Trophoblast cell (in vitro differentiated cells and primary cell): Measurements from ENCODE around the gene ABCC3.
A peak's percentile ranks its signal among the peaks of the same experiment; 100 is the strongest.

ENCODE experiments used
- DNase-seq, 2 donors: peaks; one replicate each; pipeline ENCODE4 v3.0.0-alpha.2; 2016
- H2AFZ ChIP-seq: 2 replicates; pipeline ENCODE4 v1.6.1; 2013; ENCODE audit warnings: low read length, moderate library complexity, mild to moderate bottlenecking; ENCODE audit not compliant: insufficient read depth, poor library complexity
- H2AK5ac ChIP-seq: 2 replicates; pipeline ENCODE4 v1.6.1; 2013; ENCODE audit warnings: mild to moderate bottlenecking, low read length
- H2BK120ac ChIP-seq: 2 replicates; pipeline ENCODE4 v1.6.1; 2013; ENCODE audit warnings: low read length, mild to moderate bottlenecking, moderate library complexity; ENCODE audit not compliant: insufficient read depth, poor library complexity
- H2BK12ac ChIP-seq: 2 replicates; pipeline ENCODE4 v1.6.1; 2013; ENCODE audit warnings: mild to moderate bottlenecking, low read length, moderate library complexity
- H2BK5ac ChIP-seq: 2 replicates; pipeline ENCODE4 v1.6.1; 2013; ENCODE audit warnings: low read length, low read depth, moderate library complexity, mild to moderate bottlenecking; ENCODE audit not compliant: poor library complexity
- H3K14ac ChIP-seq: 2 replicates; pipeline ENCODE4 v1.6.1; 2013; ENCODE audit warnings: mild to moderate bottlenecking, low read length
- H3K18ac ChIP-seq: 2 replicates; pipeline ENCODE4 v1.6.1; 2013; ENCODE audit warnings: mild to moderate bottlenecking, low read length
- H3K23ac ChIP-seq: 2 replicates; pipeline ENCODE4 v1.6.1; 2013; ENCODE audit warnings: low read length
- H3K27ac ChIP-seq: 2 replicates; pipeline ENCODE4 v1.5.1; 2013; ENCODE audit warnings: low read depth, mild to moderate bottlenecking, inconsistent platforms, low read length, moderate library complexity
- H3K27me3 ChIP-seq: 2 replicates; pipeline ENCODE4 v1.6.1; 2013; ENCODE audit warnings: inconsistent platforms, mild to moderate bottlenecking, low read length, moderate library complexity; ENCODE audit not compliant: insufficient read depth
- H3K36me3 ChIP-seq, 2 experiments: 1 replicate in 1 of 2; 2 replicates in 1 of 2; pipeline ENCODE4 v1.6.1; 2013; ENCODE audit warnings: low read length in 2 of 2, mild to moderate bottlenecking in 2 of 2, moderate library complexity in 1 of 2; ENCODE audit not compliant: insufficient read depth in 2 of 2, control insufficient read depth in 1 of 2
- H3K4ac ChIP-seq: 2 replicates; pipeline ENCODE4 v1.6.1; 2013; ENCODE audit warnings: low read depth, mild to moderate bottlenecking, low read length, moderate library complexity
- H3K4me1 ChIP-seq, 2 experiments: 1 replicate in 1 of 2; 2 replicates in 1 of 2; pipeline ENCODE4 v1.6.1; 2013; ENCODE audit warnings: low read length in 2 of 2, mild to moderate bottlenecking in 2 of 2, moderate library complexity in 1 of 2; ENCODE audit not compliant: insufficient read depth in 2 of 2, control insufficient read depth in 1 of 2
- H3K4me2 ChIP-seq: 2 replicates; pipeline ENCODE4 v1.6.1; 2013; ENCODE audit warnings: inconsistent platforms, mild to moderate bottlenecking, low read length, moderate library complexity
- H3K4me3 ChIP-seq: 2 replicates; pipeline ENCODE4 v1.5.1; 2013; ENCODE audit warnings: mild to moderate bottlenecking, low read depth, low read length, inconsistent platforms
- H3K79me1 ChIP-seq: one replicate; pipeline ENCODE4 v1.6.1; 2013; ENCODE audit warnings: low read length
- H3K79me2 ChIP-seq: 2 replicates; pipeline ENCODE4 v1.6.1; 2013; ENCODE audit warnings: low read length, mild to moderate bottlenecking; ENCODE audit not compliant: control insufficient read depth, insufficient read depth, poor library complexity
- H3K9ac ChIP-seq: 2 replicates; pipeline ENCODE4 v1.6.1; 2013; ENCODE audit warnings: mild to moderate bottlenecking, low read length
- H3K9me3 ChIP-seq: 2 replicates; pipeline ENCODE4 v1.6.1; 2013; ENCODE audit warnings: low read depth, mild to moderate bottlenecking, control low read depth, inconsistent platforms, low read length; ENCODE audit not compliant: insufficient read depth
- H4K12ac ChIP-seq: 2 replicates; pipeline ENCODE4 v1.6.1; 2013; ENCODE audit warnings: low read depth, mild to moderate bottlenecking, low read length, moderate library complexity
- H4K8ac ChIP-seq: 2 replicates; pipeline ENCODE4 v1.6.1; 2013; ENCODE audit warnings: low read depth, mild to moderate bottlenecking, low read length, moderate library complexity
- H4K91ac ChIP-seq: one replicate; pipeline ENCODE4 v1.6.1; 2013; ENCODE audit warnings: low read depth, mild to moderate bottlenecking, low read length, moderate library complexity
- WGBS: extraction: QIAGEN DNeasy Blood & Tissue Kit; methylation state at CpG from one replicate; pipeline ENCODE4 v1.1.7; 2013; ENCODE audit warnings: missing lambda C conversion rate; ENCODE audit not compliant: insufficient read length, insufficient coverage; ENCODE audit errors: extremely low coverage; 5-methylcytosine and 5-hydroxymethylcytosine counted together

The ABCC3 gene

GRCh38 chr17:50603340-50603739 lies 31.3 kb upstream of the ABCC3 start:
- Histone ChIP-seq H3K4ac (no peak overlapping the region), H3K36me3 (no peaks in the 10 kb centered on the region), H3K4me2 (no peak overlapping the region), H3K27ac (no peak overlapping the region), H3K4me1 (no peaks in the 10 kb centered on the region), H4K8ac (no peak overlapping the region), H2BK120ac (no peak overlapping the region), H3K4me3 (no peak overlapping the region), H4K91ac (no peak overlapping the region), H3K9ac (no peak overlapping the region), H2AK5ac (no peak overlapping the region), H2AFZ (no peak overlapping the region), H2BK12ac (no peak overlapping the region), H4K12ac (no peak overlapping the region), H2BK5ac (no peak overlapping the region), H3K79me2 (no peaks in the 10 kb centered on the region), H3K79me1 (no peaks in the 10 kb centered on the region), H3K27me3 (no peaks in the 10 kb centered on the region), H3K23ac (no peak overlapping the region), H3K14ac (no peak overlapping the region), H3K9me3 (no peaks in the 10 kb centered on the region), H3K18ac (no peak overlapping the region)
- peak; percentile 22 to 35 for DNase-seq
- no CpG with 5 or more reads among the region's 9 CpGs for WGBS

- H3K14ac ChIP-seq = no peak overlapping the region
- H3K36me3 ChIP-seq = no peaks in the 10 kb centered on the region
- no peak overlapping the region for H2BK12ac ChIP-seq
- no peak overlapping the region for H3K4ac ChIP-seq
- no peak overlapping the region for H3K18ac ChIP-seq
- H3K79me1 ChIP-seq = no peaks in the 10 kb centered on the region
- no peak overlapping the region for H3K27ac ChIP-seq
- H4K12ac ChIP-seq = no peak overlapping the region
- H2AK5ac ChIP-seq = no peak overlapping the region
- no peaks in the 10 kb centered on the region for H3K79me2 ChIP-seq
- H3K27me3 ChIP-seq = no peaks in the 10 kb centered on the region
- no peak for DNase-seq
- no peak overlapping the region for H2BK120ac ChIP-seq
- H3K23ac ChIP-seq = no peak overlapping the region
- H4K8ac ChIP-seq = no peak overlapping the region
- H3K4me1 ChIP-seq = no peaks in the 10 kb centered on the region
- WGBS = no CpG with 5 or more reads among the region's 13 CpGs
- H3K4me3 ChIP-seq = no peak overlapping the region
- H2AFZ ChIP-seq = no peak overlapping the region
- no peaks in the 10 kb centered on the region for H3K9me3 ChIP-seq
- H4K91ac ChIP-seq = no peak overlapping the region
- no peak overlapping the region for H3K9ac ChIP-seq
- H3K4me2 ChIP-seq = no peak overlapping the region
- no peak overlapping the region for H2BK5ac ChIP-seq
Measured at GRCh38 chr17:50604513-50604912, 30.2 kb upstream of the ABCC3 start.

- H2BK5ac ChIP-seq = no peak overlapping the region
- no peak overlapping the region for H4K91ac ChIP-seq
- H3K79me2 ChIP-seq = no peaks in the 10 kb centered on the region
- H2BK12ac ChIP-seq = no peak overlapping the region
- no peak overlapping the region for H3K4ac ChIP-seq
- H4K8ac ChIP-seq = no peak overlapping the region
- no peak overlapping the region for H3K14ac ChIP-seq
- H4K12ac ChIP-seq = no peak overlapping the region
- H2BK120ac ChIP-seq = no peak overlapping the region
- no peak overlapping the region for H2AK5ac ChIP-seq
- no peak overlapping the region for H2AFZ ChIP-seq
- no peak overlapping the region for H3K4me3 ChIP-seq
- DNase-seq = no peak
- no peak overlapping the region for H3K18ac ChIP-seq
- H3K9ac ChIP-seq = no peak overlapping the region
- H3K4me2 ChIP-seq = no peak overlapping the region
- H3K23ac ChIP-seq = no peak overlapping the region
- H3K27ac ChIP-seq = no peak overlapping the region
- H3K9me3 ChIP-seq = no peaks in the 10 kb centered on the region
- no CpG with 5 or more reads among the region's 10 CpGs for WGBS
- no peaks in the 10 kb centered on the region for H3K79me1 ChIP-seq
- no peaks in the 10 kb centered on the region for H3K27me3 ChIP-seq
- no peaks in the 10 kb centered on the region for H3K36me3 ChIP-seq
- H3K4me1 ChIP-seq = no peaks in the 10 kb centered on the region
Measured at GRCh38 chr17:50605429-50605828, 29.3 kb upstream of the ABCC3 start.

- Histone ChIP-seq H3K18ac (no peak overlapping the region), H3K4ac (no peak overlapping the region), H4K91ac (no peak overlapping the region), H3K4me1 (no peaks in the 10 kb centered on the region), H3K9ac (no peak overlapping the region), H3K9me3 (no peaks in the 10 kb centered on the region), H3K23ac (no peak overlapping the region), H3K36me3 (no peaks in the 10 kb centered on the region), H2BK12ac (no peak overlapping the region), H2BK120ac (no peak overlapping the region), H2AK5ac (no peak overlapping the region), H3K79me1 (no peaks in the 10 kb centered on the region), H3K4me2 (no peak overlapping the region), H4K12ac (no peak overlapping the region), H3K79me2 (no peaks in the 10 kb centered on the region), H4K8ac (no peak overlapping the region), H3K27ac (no peak overlapping the region), H2BK5ac (no peak overlapping the region), H2AFZ (no peak overlapping the region), H3K27me3 (no peaks in the 10 kb centered on the region), H3K4me3 (no peak overlapping the region), H3K14ac (no peak overlapping the region)
- DNase-seq = no peak
- no CpG with 5 or more reads among the region's 19 CpGs for WGBS
Measured at GRCh38 chr17:50607522-50608175, 27.0 kb upstream of the ABCC3 start.
